ENCODE results near the gene SP7.
A peak's percentile ranks its signal among the peaks of the same experiment; 100 is the strongest.
"Not testable (repeated sequence)": the region's sequence is repeated elsewhere in the genome, so short reads cannot be mapped to it uniquely, and the experiment has no call there.

Gene SP7

DNA sequence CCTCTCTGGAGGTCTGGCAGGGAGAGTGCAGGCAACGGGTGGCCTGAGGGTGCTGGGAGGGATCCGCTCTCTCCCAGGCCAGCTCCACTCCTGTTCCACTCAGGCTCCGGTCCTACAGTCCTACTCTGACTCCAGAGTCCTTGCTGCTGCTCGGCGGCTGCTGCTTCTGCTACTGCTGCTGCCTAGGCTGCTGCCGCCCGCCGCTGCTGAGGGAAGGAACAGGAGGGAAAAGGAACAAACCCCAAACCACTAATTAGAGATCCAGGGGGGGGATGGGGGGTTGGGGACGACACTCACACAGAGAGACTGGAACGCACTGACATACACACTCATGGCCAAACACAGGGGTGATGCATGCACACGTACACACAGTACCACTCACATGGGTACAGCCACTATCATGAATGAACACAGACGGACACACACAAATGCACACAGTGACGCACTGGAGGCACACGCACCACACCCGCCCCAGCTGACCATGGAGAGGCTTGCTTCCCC lies at the start of gene SP7:
SP7 (minus strand) TSS at position 174 of the 501 bp plus-strand sequence. CDS start 708 bp downstream, outside the sequence.
- no peak for DNase-seq

DNA sequence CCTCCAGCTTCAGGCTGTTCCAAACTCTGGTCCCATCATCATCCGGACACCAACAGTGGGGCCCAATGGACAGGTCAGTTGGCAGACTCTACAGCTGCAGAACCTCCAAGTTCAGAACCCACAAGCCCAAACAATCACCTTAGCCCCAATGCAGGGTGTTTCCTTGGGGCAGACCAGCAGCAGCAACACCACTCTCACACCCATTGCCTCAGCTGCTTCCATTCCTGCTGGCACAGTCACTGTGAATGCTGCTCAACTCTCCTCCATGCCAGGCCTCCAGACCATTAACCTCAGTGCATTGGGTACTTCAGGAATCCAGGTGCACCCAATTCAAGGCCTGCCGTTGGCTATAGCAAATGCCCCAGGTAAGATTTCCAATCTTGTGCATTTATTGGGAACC lies 47.1 kb upstream of the SP7 start:
- no peak for DNase-seq

- DNase-seq, result peak; percentile 22
These were observed 45.8 kb upstream of the SP7 start for GRCh38 chr12:53381731-53382630.

DNA sequence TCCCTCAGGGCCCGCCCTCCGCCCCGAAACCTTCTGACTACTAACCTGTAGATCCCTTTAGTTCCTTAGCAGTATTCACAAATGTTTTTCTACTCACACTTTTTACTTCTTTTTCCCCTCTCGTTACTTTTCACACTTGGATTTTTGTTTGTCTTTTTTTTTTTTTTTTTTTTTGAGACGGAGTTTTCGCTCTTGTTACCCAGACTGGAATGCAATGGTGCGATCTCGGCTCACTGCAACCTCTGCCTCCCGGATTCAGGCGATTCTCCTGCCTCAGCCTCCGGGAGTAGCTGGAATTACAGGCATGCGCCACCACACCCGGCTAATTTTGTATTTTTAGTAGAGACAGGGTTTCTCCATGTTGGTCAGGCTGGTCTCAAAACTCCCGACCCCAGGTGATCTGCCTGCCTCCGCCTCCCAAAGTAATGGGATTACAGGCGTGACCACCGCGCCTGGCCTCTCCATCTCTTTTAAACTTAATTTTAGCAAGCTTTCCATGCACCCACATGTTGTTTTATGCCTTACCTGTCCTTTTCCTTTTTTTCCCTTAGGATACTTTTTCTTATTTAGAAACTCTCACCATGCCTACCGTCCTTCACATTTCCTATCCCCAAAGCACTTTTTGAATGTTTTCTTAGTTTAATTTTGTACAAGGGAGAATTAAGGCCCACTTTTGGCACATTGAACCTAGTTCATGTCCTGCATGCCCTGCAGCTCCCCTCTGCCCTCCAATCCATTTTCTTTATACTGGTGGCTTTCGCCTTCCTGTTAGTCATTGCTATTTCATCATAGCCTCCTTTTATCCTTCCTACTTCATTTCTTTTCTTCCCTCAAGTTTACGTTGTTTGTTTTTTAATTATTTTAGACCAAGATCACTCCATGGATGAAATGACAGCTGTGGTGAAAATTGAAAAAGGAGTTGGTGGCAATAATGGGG lies 44.9 kb upstream of the SP7 start:
- no peak for DNase-seq

DNA sequence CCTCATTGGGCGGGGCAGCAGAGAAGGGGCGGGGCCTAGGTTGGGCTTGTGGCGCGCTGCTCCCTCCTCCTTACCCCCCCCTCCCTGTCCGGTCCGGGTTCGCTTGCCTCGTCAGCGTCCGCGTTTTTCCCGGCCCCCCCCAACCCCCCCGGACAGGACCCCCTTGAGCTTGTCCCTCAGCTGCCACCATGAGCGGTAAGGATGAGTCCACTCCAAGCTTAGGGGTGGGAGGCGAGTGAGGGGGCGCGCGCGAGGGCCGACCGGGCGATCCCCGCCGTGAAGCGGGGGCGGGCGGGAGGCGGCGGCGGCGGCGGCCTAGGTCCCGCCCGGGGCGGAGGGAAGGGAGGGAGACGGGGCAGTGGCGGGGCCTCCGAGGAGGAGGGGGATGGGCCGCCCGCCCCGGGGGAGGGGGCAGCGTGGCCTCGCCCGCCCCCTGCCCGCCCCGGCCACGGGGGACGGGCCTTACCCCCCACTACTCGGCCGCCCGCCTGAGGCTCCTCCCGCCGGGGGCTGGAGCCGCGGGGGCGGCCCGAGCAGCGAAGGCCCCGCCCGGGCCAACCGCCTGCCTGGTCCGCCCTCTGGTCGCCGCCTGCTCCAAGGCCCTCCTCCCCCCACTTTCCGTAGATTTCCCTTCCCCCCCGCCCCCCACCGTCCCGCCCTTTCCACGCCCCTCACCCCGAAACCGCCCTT lies 44.1 kb upstream of the SP7 start, which contains the start of gene SP1:
SP1 (plus strand) TSS at position 73 of the 690 bp plus-strand sequence; CDS start at position 189, 116 bp downstream.
- peak; percentile 97 for DNase-seq

- peak; percentile 84 for DNase-seq
These were observed 43.4 kb upstream of the SP7 start for GRCh38 chr12:53379389-53380103.

- no peak for DNase-seq
These were observed 42.7 kb upstream of the SP7 start for GRCh38 chr12:53378724-53379388.

- no peak for DNase-seq
These were observed 42.1 kb upstream of the SP7 start for GRCh38 chr12:53378222-53378621.

- DNase-seq, result no peak
These were observed 40.6 kb upstream of the SP7 start for GRCh38 chr12:53376747-53377146.

DNA sequence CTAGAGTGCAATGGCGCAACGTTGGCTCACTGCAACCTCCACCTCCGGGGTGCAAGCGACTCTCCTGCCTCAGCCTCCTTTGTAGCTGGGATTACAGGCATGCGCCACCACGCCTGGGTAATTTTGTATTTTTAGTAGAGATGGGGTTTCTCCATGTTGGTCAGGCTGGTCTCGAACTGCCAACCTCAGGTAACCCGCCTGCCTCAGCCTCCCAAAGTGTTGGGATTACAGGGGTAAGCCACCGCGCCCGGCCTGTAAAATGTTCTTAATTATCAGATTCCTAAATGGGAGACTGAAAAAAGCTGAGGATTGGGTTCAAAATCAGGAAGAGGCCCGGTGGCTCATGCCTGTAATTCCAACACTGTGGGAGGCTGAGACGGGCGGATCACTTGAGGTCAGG lies 38.1 kb upstream of the SP7 start:
- not testable (repeated sequence) for DNase-seq

GRCh38 chr12:53373554-53374133 lies 37.5 kb upstream of the SP7 start:
- DNase-seq, result not testable (repeated sequence)

DNA sequence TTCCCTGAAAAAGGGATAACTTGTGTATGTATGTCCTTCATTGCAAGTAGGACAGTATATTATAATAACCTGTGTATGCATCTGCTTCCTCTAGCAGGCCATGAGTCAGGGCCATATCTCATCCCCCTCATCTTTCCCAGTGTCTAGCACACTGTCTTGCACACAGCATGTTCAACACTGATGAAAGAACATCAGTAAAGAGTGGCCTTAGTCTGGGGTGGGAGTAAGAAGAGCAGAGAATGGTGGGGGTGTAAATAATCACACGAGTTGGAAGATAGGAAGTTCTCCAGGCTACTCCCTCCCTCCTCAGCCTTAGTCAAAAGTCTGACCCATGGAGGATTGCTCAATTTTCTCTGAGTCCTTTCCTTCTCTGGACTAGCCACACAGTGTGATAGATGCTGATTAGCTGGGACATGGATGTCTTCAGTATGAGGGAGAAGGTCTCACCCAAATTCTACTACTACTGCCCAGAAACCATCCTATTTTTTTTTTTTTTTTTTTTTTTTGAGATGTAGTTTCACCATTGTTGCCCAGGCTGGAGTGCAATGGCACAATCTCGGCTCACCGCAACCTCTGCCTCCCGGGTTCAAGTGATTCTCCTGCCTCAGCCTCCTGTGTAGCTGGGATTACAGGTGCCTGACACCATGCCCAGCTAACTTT lies 29.2 kb upstream of the SP7 start:
- no peak for DNase-seq

- not testable (repeated sequence) for DNase-seq
These were observed 25.5 kb upstream of the SP7 start for GRCh38 chr12:53361638-53362037.

- DNase-seq, result no peak
These were observed 22.8 kb upstream of the SP7 start for GRCh38 chr12:53358836-53359419.

DNA sequence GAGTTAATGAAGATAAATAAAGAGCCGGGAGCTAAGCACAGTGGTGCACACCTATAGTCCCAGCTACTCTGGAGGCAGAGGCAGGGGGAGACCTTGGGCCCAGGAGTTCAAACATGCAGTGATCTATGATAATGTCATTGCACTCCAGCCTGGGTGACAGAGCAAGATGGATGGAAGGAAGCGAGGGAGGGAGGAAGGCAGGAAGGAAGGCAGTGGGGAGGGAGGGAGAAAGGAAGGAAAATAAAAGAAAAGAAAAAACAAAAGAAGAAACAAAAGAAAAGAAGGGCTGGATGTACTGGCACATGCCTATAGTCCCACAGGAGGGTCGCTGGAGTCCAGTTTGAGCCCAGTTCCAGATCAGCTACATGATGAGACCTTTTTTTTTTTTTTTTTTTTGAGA lies 19.0 kb upstream of the SP7 start:
- DNase-seq, result no peak

DNA sequence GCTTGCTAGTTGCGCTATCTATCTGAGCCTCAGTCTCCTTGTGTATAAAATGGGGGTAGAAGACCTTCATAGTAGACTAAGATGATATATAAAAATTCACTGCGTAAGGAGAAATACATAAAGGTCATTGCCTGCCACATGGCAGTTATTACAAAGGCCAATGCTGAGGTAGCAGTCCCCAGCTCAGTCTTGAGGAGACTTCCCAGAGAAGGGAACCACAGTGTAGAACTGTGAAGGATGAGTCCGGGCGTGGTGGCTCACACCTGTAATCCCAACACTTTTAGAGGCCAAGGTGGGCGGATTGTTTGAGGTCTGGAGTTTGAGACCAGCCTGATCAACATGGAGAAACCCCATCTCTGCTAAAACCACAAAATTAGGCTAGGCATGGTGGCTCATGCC lies 17.1 kb upstream of the SP7 start:
- DNase-seq, result no peak

DNA sequence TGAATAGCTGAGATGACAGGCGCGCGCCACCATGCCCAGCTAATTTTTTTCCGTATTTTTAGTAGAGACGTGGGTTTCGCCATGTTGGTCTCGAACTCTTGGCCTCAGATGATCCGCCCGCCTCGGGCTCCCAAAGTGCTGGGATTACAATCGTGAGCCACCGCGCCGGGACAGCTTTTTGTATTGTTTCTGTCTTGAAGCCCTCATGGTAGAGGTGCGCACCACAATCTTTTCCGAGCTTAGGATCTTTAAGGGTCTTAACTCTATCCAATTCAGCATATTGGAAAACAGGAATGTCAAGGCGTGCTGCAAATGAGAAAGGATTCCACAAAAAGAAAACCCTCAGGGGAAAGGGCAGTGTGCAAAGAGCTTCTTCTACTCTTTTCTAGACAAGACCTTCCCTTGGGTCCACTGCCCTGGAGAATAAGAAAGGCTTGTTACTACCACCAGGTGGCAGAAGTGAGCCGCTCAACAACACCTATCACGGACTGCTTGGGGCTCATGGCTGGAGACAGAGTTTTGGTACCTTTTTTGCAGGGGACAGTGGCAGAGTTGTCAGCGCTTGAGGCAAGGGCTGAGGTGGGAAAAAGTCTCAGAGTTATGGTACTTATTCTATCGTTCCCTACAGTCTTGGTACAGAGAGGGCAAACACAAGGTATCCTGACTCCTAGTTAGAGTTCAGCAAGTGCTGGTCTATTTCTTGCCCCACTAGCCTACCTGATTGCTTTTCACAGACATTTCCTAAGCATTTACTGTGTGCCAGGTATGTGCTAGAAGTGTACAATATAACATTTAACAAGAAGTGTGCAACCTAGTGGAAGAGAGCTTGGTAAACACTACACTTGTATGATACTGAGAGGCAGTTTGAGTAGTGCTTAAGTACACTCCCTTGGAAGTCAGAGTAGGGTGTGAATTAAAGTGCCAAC lies 16.4 kb upstream of the SP7 start:
- DNase-seq, result peak; percentile 74

DNA sequence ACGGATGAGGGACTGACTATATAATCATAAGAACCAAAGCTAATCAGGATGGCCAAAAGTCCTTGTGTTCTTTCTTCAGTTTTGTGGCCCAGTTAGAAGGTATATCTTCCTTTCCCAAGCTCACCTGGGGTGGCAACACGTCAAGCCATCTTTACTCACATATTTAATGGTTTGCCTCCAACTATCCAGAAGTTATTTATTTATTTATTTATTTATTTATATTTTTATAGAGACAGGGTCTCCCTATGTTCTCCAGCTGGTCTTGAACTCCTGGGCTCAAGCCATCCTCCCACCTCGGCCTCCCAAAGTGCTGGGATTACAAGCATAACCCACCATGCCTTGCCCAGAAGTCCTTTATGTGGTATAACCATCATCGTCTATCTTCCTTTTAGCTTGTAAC lies 11.8 kb upstream of the SP7 start:
- no peak for DNase-seq

DNA sequence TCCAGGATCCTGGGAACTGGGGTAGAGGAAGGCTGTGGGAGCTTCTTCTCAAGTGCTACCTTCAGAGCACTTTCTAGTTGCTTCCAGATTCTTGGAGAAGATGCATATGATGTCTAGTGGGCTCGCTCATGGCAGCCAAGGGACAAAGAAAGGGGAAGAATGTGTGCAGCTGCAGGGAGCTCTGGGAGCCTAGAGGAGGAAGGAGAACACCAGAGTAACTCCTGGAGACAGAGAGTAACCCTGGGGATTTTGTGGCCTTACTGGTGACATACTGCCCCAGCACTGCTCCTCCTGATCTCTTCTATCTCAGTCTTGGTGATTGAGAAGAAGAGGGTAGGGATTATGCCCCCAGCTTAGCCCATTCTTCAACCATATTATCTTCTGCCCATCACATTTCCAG lies 10.3 kb upstream of the SP7 start:
- no peak for DNase-seq

All from stimulated activated CD4-positive, alpha-beta T cell treated with anti-CD3 and anti-CD28 coated beads, Interleukin-4, amount 100 ng/mL, for 1 hour (primary cell).